Measurements from ENCODE around the gene KLK7.

The KLK7 gene

GRCh38 chr19:50983625-50984292 lies at the start of gene KLK7:
Gene KLK7, minus strand, starts transcription at chr19:50983917. Its CDS starts 1,518 bp downstream, at chr19:50982399.
- no peak for DNase-seq

DNA sequence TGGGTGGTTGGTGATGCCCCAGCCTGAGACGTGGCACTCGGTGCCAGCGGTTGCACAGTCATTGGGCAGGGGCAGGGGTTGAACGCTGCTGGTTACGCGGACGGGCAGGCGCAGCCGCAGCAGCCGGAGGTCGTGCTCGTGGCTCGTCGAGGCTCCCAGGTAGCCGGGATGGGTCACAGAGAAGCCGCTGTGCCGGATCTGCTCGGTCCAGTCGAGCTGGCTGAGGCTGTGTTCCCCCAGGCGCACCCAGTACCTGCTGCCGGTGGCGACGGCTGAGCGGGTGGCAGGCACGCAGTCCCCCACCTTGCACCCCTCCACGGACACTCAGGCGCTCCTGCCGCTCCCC lies 48.1 kb upstream of the KLK7 start:
- DNase-seq: no peak

- no peak for DNase-seq
Observed at GRCh38 chr19:51031220-51031879, 47.6 kb upstream of the KLK7 start.

GRCh38 chr19:51030631-51031030 lies 46.9 kb upstream of the KLK7 start:
- no peak for DNase-seq

DNA sequence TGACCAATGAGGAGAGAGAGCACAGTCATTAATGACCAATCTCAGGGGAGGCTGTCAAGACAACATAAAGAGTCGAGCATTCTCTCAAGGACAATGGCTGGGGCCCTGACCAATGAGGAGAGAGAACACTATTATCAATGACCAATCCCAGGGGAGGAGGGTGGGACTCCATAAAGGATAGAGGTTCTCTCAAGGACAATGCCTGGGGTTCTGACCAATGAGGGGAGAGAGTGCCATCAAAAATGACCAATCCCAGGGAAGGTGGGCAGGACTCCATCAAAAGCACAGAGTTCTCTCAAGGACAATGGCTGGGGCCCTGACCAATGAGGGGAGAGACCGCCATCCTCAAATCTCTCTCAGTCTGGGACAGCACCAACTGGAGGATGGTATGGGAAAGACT lies 46.0 kb upstream of the KLK7 start:
- no peak for DNase-seq

- no peak for DNase-seq
Observed at GRCh38 chr19:51027873-51028272, 44.2 kb upstream of the KLK7 start.

DNA sequence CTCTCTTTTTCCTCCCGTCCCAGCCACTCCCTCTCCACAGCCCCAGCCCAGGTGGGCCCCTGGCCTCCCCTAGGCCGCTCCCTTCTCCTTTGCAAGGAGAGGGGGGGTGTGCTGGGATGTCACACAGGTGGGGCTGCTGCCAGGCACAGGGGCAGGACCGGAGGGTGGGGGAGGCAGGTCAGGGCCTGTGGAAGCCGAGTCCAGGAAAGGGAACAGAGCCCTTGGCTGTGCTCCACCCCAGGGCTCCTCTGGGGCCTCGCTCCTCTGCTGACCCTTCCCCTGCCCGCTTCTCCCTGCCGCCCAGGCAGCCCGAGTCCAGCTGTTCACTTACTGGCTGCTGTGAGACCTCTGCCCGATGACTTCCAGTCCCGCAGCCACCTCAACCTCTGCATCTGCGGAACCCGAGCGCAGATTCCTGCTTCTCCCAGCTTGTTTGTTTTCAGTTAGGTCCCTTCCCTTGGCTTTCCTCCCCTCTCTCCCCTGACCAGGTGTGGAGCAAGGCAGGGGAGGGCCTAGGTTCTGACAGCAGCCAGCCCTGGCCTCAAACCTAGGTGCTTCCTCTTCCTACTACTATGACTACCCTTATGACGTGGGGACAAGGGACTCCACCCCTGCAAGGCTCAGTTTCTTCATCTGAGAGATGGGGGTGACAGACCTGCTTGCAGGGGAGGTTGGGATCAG lies 43.5 kb upstream of the KLK7 start:
- no peak for DNase-seq

GRCh38 chr19:51026554-51026831 lies 42.8 kb upstream of the KLK7 start, which contains the start of gene KLK11:
Gene KLK11, minus strand, starts transcription at chr19:51026616. Its CDS starts 985 bp downstream, at chr19:51025631.
- DNase-seq: no peak

DNA sequence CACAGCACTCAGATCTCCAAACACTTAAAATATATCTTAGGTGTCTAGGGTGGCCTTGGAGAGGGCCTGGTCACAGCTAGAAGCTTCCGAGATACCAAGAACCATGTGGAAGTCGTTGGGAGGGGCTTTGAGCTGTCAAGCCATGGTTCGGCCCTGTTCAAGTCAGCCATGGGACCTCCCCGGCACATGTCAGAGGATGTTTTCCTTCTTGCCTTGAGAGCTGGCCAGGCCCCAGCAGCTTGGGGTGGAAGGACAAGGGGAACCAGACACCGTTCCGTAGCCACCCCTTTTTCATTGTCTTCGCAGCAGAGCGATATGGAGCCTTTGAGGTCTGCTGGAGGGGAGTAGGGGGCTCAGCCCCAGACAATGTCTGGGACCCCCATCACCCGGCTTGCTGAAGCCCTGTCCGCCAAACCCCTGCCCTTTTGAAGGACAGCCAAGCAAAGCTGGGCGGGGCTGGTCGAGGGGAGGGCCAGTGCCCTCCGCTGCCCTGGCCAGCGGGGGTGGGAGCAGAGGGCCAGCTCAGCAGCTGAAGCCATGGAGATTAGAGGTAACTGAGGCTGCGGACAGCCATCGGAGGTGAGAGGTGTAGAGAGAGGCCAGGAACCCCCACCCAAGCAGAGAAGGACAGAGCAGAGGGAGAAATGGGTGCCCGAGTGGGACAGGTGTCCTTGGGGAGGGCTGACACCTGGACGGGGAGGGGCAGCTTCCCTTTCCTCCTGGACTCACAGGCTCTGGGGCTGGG lies 42.3 kb upstream of the KLK7 start:
- DNase-seq: no peak

DNA sequence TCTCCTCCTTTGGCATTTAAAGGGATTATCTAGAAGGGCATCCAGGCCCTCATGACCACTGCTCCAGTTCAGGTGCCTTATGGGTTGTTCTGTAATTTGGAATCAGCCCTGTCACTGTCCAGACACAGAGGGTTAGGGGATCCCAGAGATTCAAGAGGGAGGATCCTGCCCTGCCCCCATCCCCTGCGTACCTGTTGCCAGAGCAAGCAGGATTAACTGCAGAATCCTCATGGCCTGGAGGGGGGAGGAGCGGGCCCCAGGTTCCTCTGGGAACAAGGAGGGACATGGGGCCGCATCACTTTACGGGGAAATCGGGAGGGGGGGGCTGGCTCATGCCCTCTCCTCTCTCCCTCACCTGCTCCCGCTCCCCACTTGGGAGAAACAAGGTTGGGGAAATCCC lies 41.7 kb upstream of the KLK7 start:
- DNase-seq: no peak

GRCh38 chr19:51024924-51025323 lies 41.2 kb upstream of the KLK7 start:
- DNase-seq: no peak

- DNase-seq: no peak
Observed at GRCh38 chr19:51023946-51024345, 40.2 kb upstream of the KLK7 start.

- no peak for DNase-seq
Observed at GRCh38 chr19:51022526-51022925, 38.8 kb upstream of the KLK7 start.

DNA sequence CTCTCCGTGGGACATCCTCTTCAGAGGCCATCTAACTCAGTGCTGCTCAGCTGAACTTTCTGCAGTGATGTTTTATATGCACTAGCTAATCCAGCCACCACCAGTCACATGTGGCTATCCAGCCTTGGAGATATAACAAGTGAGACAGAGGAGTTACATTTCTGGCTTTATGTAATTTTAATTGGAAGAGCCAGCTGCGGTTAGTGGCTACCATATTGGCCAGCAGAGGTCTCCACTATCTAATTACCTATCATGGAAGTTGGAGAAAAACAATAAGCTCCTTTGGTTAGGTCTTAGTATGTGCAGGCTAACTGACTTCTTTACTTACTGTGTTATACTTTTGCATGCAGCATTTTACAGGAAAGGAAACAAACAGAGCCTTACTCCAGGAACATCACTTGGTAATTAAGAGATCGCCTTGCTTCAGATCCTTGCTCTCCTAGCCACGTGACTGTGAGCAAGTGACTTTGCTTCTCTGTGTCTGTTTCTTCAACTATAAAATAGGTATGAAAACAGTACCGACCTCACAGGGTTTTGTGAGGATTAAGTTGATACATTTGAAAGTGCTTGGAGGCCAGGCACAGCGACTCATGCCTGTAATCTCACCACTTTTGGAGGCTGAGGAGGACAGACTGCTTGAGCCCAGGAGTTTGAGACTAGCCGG lies 37.4 kb upstream of the KLK7 start:
- DNase-seq: peak; percentile 25 to 65

GRCh38 chr19:51019544-51019925 lies 35.8 kb upstream of the KLK7 start, which contains the start of gene KLK10:
Gene KLK10, minus strand, starts transcription at chr19:51019709. Its CDS starts 579 bp downstream, at chr19:51019130.
- DNase-seq: no peak

GRCh38 chr19:51018745-51019543 lies 35.2 kb upstream of the KLK7 start:
- DNase-seq: no peak

DNA sequence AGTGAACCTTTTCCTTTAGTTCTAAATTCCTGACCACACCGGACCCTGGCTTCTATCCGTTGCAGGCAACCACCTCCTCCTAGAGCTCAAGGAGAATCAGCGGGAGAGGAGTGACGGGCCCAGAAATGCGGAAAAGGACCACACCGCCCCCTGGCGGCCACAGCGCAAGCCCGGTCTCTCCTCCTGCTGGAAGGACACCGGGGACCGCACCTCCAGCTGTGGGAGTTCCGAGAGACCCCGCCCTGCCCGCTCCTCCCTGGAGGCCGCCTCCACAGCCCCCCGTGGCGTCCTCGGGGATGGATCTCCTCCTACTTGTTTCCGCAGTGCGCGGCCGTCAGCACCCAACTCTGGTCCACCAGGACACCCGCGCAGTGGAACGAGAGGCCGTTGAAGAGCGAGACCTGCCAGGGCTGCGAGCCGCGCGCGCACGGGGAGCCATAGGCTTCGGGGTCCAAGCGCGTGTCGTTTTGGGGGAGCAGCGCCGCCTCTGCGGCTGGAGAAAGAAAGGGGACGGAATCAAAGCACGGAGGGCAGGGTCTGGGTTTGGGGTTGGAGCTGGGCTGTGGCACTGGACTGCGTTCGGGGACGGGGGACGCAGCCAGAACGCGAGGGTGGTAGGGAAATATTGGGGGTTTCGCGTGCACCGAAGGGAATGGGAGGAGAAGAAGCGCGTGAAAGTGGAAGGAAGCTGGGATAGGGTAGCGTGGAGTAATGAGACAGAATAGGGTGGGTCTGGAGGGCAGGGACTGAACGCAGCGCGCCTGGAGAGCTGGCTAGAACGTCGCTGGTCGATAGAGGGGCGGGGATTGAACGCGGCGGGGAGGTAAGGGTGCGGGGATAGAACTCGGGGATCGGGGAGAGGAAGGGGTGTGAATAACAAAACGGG lies 33.3 kb upstream of the KLK7 start:
- peak; percentile 29 to 70 for DNase-seq

- no peak for DNase-seq
Observed at GRCh38 chr19:51015691-51016267, 32.1 kb upstream of the KLK7 start.

DNA sequence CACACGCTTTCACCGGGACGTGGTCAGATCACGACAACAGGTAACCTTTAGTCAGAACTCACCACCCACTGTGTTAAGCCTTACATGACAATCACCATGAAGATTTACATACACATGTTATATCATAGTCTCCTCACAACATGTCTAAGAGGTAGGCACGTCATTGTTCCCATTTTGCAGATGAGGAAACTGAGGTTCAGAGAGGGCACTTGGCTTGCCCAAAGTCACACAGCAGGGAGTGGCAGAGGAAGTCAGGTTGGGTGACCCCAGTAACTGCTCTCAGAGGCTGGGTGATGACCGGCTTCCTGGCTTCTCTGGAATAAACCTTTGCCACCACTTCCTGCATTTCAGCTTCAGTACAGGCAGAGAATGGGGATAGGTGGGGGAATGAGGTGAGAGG lies 30.5 kb upstream of the KLK7 start:
- no peak for DNase-seq

DNA sequence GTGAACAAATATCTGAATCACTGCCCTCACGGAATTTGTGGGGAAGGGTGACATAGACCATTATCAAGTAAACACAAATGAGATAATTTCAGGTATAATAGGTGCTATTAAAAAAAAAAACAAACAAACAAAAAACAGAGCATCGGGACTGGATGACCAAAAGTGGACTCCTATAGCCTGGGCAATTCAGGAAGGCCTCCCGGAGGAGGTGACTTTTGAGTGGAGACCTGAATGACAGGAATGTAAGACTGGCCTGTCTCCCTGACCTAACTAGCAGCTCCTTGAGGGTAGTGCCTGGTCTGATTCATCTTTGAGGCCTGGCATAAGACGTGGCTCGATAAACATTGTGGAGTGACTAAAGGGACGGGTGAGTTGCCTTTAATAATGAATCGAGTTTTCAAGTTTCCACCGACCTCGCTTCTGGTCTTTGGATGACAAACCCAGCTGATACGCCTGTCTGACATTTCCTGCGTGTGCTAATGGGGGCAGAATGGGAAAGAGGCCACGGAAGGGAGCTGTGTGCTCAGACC lies 29.0 kb upstream of the KLK7 start:
- DNase-seq: no peak

All from inflammatory macrophage treated with lipopolysaccharide for 1 hour (primary cell).